H1 (cell line): ENCODE data around the gene NUMB. TPM values are rescaled to one million over a fixed set of nuclear protein-coding genes. Genes with fewer than 3 reads are reported as not detected.

Source experiments
- CTCF ChIA-PET: fragments of 300-600 bp; sonication (Branson Sonifier 250); formaldehyde crosslinking; loops from one replicate; lab custom pipeline; 2021; ENCODE audit not compliant: partially characterized antibody; lab: Charles Lee
- POLR2A ChIA-PET: fragments of 300-600 bp; sonication (Branson Sonifier 250); formaldehyde crosslinking; loops from one replicate; lab custom pipeline; 2021; ENCODE audit warnings: inconsistent platforms; ENCODE audit not compliant: partially characterized antibody; lab: Charles Lee
- DNase-seq, 2 experiments: peaks; one replicate each; pipeline versions ENCODE4 v3.0.0 to v3.0.0-alpha.2; 2010 to 2022; ENCODE audit warnings: low spot score in 2 of 2, low read depth in 1 of 2, mixed read lengths in 1 of 2
- FAIRE-seq: peaks from 2 replicates; lab custom pipeline; 2011; peaks lifted over from hg19 to GRCh38; lab: Jason Lieb, UNC
- H2AFZ ChIP-seq: 2 replicates; pipeline ENCODE4 v1.8.1; 2012; ENCODE audit warnings: low read length, inconsistent platforms
- H2AK5ac ChIP-seq: 2 replicates; pipeline ENCODE4 v1.6.1; 2013; ENCODE audit warnings: low read depth, low read length
- H2BK120ac ChIP-seq: replicated peaks from 2 replicates; pipeline ENCODE3; 2013; ENCODE audit warnings: low read depth, low read length, inconsistent platforms
- H2BK12ac ChIP-seq: 2 replicates; pipeline ENCODE4 v1.6.1; 2013; ENCODE audit warnings: low read depth, low read length
- H2BK15ac ChIP-seq: 2 replicates; pipeline ENCODE4 v1.6.1; 2013; ENCODE audit warnings: low read length
- H2BK20ac ChIP-seq: 2 replicates; pipeline ENCODE4 v1.6.1; 2013; ENCODE audit warnings: low read length
- H2BK5ac ChIP-seq: 2 replicates; pipeline ENCODE4 v1.6.1; 2013; ENCODE audit warnings: low read depth, low read length
- H3K14ac ChIP-seq: 2 replicates; pipeline ENCODE4 v1.6.1; 2013; ENCODE audit warnings: inconsistent platforms; ENCODE audit not compliant: insufficient read length
- H3K18ac ChIP-seq: 2 replicates; pipeline ENCODE4 v1.6.1; 2013; ENCODE audit warnings: low read length; ENCODE audit errors: extremely low read depth
- H3K23ac ChIP-seq: 2 replicates; pipeline ENCODE4 v1.6.1; 2013; ENCODE audit warnings: inconsistent platforms; ENCODE audit not compliant: insufficient read length
- H3K23me2 ChIP-seq: 2 replicates; pipeline ENCODE4 v1.6.1; 2013; ENCODE audit warnings: low read depth, low read length
- H3K27ac ChIP-seq: 2 replicates; pipeline ENCODE4 v1.6.1; 2011; ENCODE audit warnings: low read depth, low read length, inconsistent platforms
- H3K27me3 ChIP-seq, 4 experiments: replicated peaks in 1 of 4; 1 replicate in 1 of 4; 2 replicates in 3 of 4; pipeline versions ENCODE4 v1.6.1 to v1.8.1; 2011 to 2013; ENCODE audit warnings: low read length in 3 of 4, mild to moderate bottlenecking in 3 of 4, inconsistent platforms in 2 of 4, mixed read lengths in 2 of 4, moderate library complexity in 1 of 4; ENCODE audit not compliant: control insufficient read depth in 3 of 4, insufficient read depth in 3 of 4; ENCODE audit errors: extremely low read depth in 1 of 4
- H3K36me3 ChIP-seq, 4 experiments: 2 replicates each; pipeline versions ENCODE4 v1.6.1 to v1.8.1; 2011 to 2013; ENCODE audit warnings: mild to moderate bottlenecking in 4 of 4, low read length in 3 of 4, moderate library complexity in 2 of 4, control low read depth in 1 of 4, inconsistent platforms in 1 of 4; ENCODE audit not compliant: insufficient read depth in 4 of 4, control insufficient read depth in 2 of 4
- H3K4ac ChIP-seq: replicated peaks from 2 replicates; pipeline ENCODE3; 2013; ENCODE audit warnings: low read length, low read depth, mixed read lengths, inconsistent platforms; ENCODE audit not compliant: insufficient read length
- H3K4me1 ChIP-seq, 4 experiments: replicated peaks in 1 of 4; 1 replicate in 1 of 4; 2 replicates in 3 of 4; pipeline versions ENCODE4 v1.6.1 to v1.8.1; 2011 to 2013; ENCODE audit warnings: low read length in 3 of 4, inconsistent platforms in 2 of 4, mixed read lengths in 1 of 4; ENCODE audit not compliant: insufficient read depth in 4 of 4, control insufficient read depth in 3 of 4
- H3K4me2 ChIP-seq, 2 experiments: 2 replicates each; pipeline versions ENCODE4 v1.6.1 to v1.8.1; 2011 to 2013; ENCODE audit warnings: low read depth in 2 of 2, low read length in 2 of 2, control low read depth in 1 of 2, inconsistent platforms in 1 of 2, mild to moderate bottlenecking in 1 of 2; ENCODE audit not compliant: insufficient read depth in 1 of 2
- H3K4me3 ChIP-seq, 4 experiments: fragments of 200-600, 300-600 bp in 1 of 4; sonication (generic), shearing (Covaris generic), sonication (Bioruptor Twin) in 1 of 4; 2 replicates each; pipeline versions ENCODE4 v1.5.1 to v1.8.1; 2011 to 2016; ENCODE audit warnings: low read length in 4 of 4, low read depth in 3 of 4, control low read depth in 2 of 4, inconsistent platforms in 2 of 4, mild to moderate bottlenecking in 2 of 4, mixed read lengths in 1 of 4, moderate library complexity in 1 of 4; ENCODE audit not compliant: insufficient read depth in 2 of 4; ENCODE audit errors: extremely low read depth in 1 of 4
- H3K56ac ChIP-seq: replicated peaks from 2 replicates; pipeline ENCODE3; 2013; ENCODE audit warnings: low read depth, mild to moderate bottlenecking, mixed read lengths, low read length, inconsistent platforms; ENCODE audit not compliant: insufficient read length
- H3K79me1 ChIP-seq: 2 replicates; pipeline ENCODE4 v1.6.1; 2013; ENCODE audit warnings: low read depth, low read length, control low read depth
- H3K79me2 ChIP-seq, 2 experiments: 2 replicates each; pipeline versions ENCODE4 v1.6.1 to v1.8.1; 2012 to 2013; ENCODE audit warnings: low read length in 2 of 2, mild to moderate bottlenecking in 2 of 2, inconsistent platforms in 1 of 2; ENCODE audit not compliant: insufficient read depth in 2 of 2, control insufficient read depth in 1 of 2
- H3K9ac ChIP-seq, 4 experiments: replicated peaks in 1 of 4; 1 replicate in 1 of 4; 2 replicates in 3 of 4; pipeline versions ENCODE4 v1.6.1 to v1.8.1; 2011 to 2013; ENCODE audit warnings: low read depth in 3 of 4, low read length in 3 of 4, control low read depth in 2 of 4, mild to moderate bottlenecking in 2 of 4, moderate library complexity in 2 of 4, inconsistent platforms in 1 of 4; ENCODE audit errors: extremely low read depth in 1 of 4
- H3K9me3 ChIP-seq, 2 experiments: 2 replicates each; pipeline versions ENCODE4 v1.6.1 to v1.8.1; 2012 to 2013; ENCODE audit warnings: mild to moderate bottlenecking in 2 of 2, moderate library complexity in 2 of 2, control low read depth in 1 of 2, inconsistent platforms in 1 of 2, low read depth in 1 of 2, low read length in 1 of 2, mixed read lengths in 1 of 2; ENCODE audit not compliant: insufficient read depth in 2 of 2
- H4K20me1 ChIP-seq, 2 experiments: replicated peaks in 1 of 2; 2 replicates each; pipeline versions ENCODE3 to v1.8.1; 2011 to 2013; ENCODE audit warnings: inconsistent platforms in 2 of 2, low read length in 2 of 2, mild to moderate bottlenecking in 1 of 2; ENCODE audit not compliant: insufficient read depth in 2 of 2, control insufficient read depth in 1 of 2
- H4K5ac ChIP-seq: 2 replicates; pipeline ENCODE4 v1.6.1; 2013; ENCODE audit warnings: low read length, low read depth, mixed read lengths, inconsistent platforms; ENCODE audit not compliant: insufficient read length
- H4K8ac ChIP-seq: 2 replicates; pipeline ENCODE4 v1.8.0; 2013; ENCODE audit warnings: mild to moderate bottlenecking, moderate library complexity, low read length, inconsistent platforms; ENCODE audit not compliant: insufficient read depth; ENCODE audit errors: extremely low read depth
- H4K91ac ChIP-seq: replicated peaks from 2 replicates; pipeline ENCODE3; 2013; ENCODE audit warnings: low read length, mixed read lengths, inconsistent platforms; ENCODE audit not compliant: insufficient read length
- CBX8 ChIP-seq: fragments of 300-800, 300-1000 bp; sonication (generic); IDR thresholded peaks from 2 replicates; pipeline ENCODE4 v1.7.1; 2016; ENCODE audit warnings: low read depth, low read length, borderline replicate concordance
- POLR2A ChIP-seq, 2 experiments: IDR thresholded peaks; 1 replicate in 1 of 2; 2 replicates in 1 of 2; pipeline ENCODE4 v1.6.1; 2011; ENCODE audit warnings: low read depth in 2 of 2, low read length in 2 of 2, mild to moderate bottlenecking in 2 of 2; ENCODE audit errors: control extremely low read depth in 1 of 2
- POLR2AphosphoS5 ChIP-seq: IDR thresholded peaks from 2 replicates; pipeline ENCODE4 v1.6.1; 2011; ENCODE audit warnings: low read depth, low read length
- TEAD4 ChIP-seq: IDR thresholded peaks from 2 replicates; pipeline ENCODE4 v1.6.1; 2012; ENCODE audit warnings: low read depth, low read length, inconsistent platforms, mixed read lengths
- ZNF274 ChIP-seq: IDR thresholded peaks from 2 replicates; pipeline ENCODE4 v1.7.0; 2012; ENCODE audit warnings: low read length, borderline replicate concordance; ENCODE audit errors: extremely low read depth
- WGBS, 2 experiments: shearing (Covaris generic) in 1 of 2; methylation state at CpG; one replicate each; pipeline versions ENCODE4 v1.1.6 to v1.1.7; 2013 to 2015; ENCODE audit warnings: low lambda C conversion rate in 2 of 2, mixed read lengths in 2 of 2, inconsistent platforms in 1 of 2, low coverage in 1 of 2, missing lambda C conversion rate in 1 of 2; ENCODE audit not compliant: insufficient replicate concordance in 2 of 2, insufficient coverage in 1 of 2, insufficient read length in 1 of 2; ENCODE audit errors: extremely low coverage in 1 of 2, missing lambda C conversion rate in 1 of 2; 5-methylcytosine and 5-hydroxymethylcytosine counted together
- polyA plus RNA-seq, 7 experiments: library from polyadenylated mRNA; depleted of rRNA in 3 of 7; stranded (reverse) in 5 of 7; unstranded in 2 of 7; fragments of >200 nt in 5 of 7; fragments of 200-250 nt in 2 of 7; gene quantifications; 1 replicate in 5 of 7; 2 replicates in 1 of 7; 4 replicates in 1 of 7; pipeline versions ENCODE4 v1.2.1 to v1.2.3, GENCODE V29; 2011 to 2013; ENCODE audit warnings: missing spikeins in 2 of 7, mixed read lengths in 2 of 7
- total RNA-seq: library from RNA; stranded (reverse); fragmentation: NEBNext Ultra II Directional; extraction: Animal tissue kit (Norgen Biotek cat#: 25700); gene quantifications from 2 replicates; pipeline ENCODE4 v1.2.1, GENCODE V29; 2021

Gene NUMB
- total and polyA plus RNA-seq, 2 of the 8 experiments (the other 6 are each of a cell fraction or from before 2014, with no cell fraction given) = 54.3 to 78.1 TPM

DNA sequence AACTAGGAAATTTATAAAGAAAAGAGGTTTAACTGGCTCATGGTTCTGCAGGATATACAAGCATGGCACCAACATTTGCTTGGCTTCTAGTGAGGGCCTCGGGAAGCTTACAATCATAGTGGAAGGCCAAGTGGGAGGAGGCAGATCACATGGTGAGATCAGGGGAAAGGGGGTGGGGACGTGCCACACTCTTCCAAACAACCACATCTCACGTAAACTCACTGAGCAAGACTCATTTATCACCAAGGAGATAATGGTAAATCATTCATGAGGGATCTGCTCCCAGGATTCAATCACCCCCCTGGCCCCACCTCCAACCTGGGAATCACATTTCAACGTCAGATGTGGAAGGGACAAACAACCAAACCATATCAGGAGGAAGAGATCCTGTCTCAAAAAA is 35.8 kb downstream of the NUMB start:
- Histone ChIP-seq H4K20me1 (peaks cover 0 to 1% of the 10 kb centered on the region in 2 experiments), H3K79me2 (peaks cover 0 to 48% of the 10 kb centered on the region in 2 experiments; a peak in 2 of 4 replicates), H3K9me3 (no peaks in the 10 kb centered on the region), H3K27me3 (no peaks in the 10 kb centered on the region), H2BK12ac (no peak overlapping the region), H3K23me2 (no peaks in the 10 kb centered on the region; the same call in 1 of the 2 replicates), H3K4me1 (no peaks in the 10 kb centered on the region), H3K18ac (no peak overlapping the region), H2AK5ac (no peak overlapping the region), H2AFZ (no peak overlapping the region), H3K36me3 (peaks cover 0 to 4% (median 0%) of the 10 kb centered on the region in 4 experiments; a peak in 2 of 8 replicates), H3K23ac (no peak overlapping the region), H3K4me3 (no peak overlapping the region), H3K27ac (no peak overlapping the region), H2BK120ac (no peak overlapping the region), H3K79me1 (peaks cover 7% of the 10 kb centered on the region), H3K14ac (no peak overlapping the region), H3K4me2 (no peak overlapping the region), H3K56ac (no peak overlapping the region), H4K8ac (no peak overlapping the region), H2BK20ac (no peak overlapping the region), H4K5ac (no peak overlapping the region), H3K9ac (no peak overlapping the region), H4K91ac (no peak overlapping the region), H2BK5ac (no peak overlapping the region), H2BK15ac (no peak overlapping the region), H3K4ac (no peak overlapping the region)
- 72% methylated on average over 4 of the region's 4 CpGs; no CpG with 5 or more reads in 1 of the 2 experiments for WGBS, 2 experiments
- POLR2A ChIA-PET = interaction anchor here (0.6 to 1.2 kb wide), 4 partner anchors 21 to 194 kb away, joined by 3 to 4 read pairs (median 3); no protein-coding TSS in a partner anchor
- TF ChIP-seq POLR2AphosphoS5 (no peak), ZNF274 (no peak), POLR2A (IDR thresholded peaks at IDR 0.05; ENCODE audit: control extremely low read depth in 1 of 2, low read depth in 2 of 2, low read length in 2 of 2) (no peak), CBX8 (no peak), TEAD4 (no peak)
- FAIRE-seq = no peak
- DNase-seq = no peak
- CTCF ChIA-PET = interaction anchor here (0.7 to 0.8 kb wide), 2 partner anchors 22 to 250 kb away, joined by 3 to 4 read pairs; no protein-coding TSS in a partner anchor
